Putamen (tissue), 1 donor: ENCODE results near the gene PIEZO2.

Source experiments
- DNase-seq: peaks from one replicate; pipeline ENCODE4 v3.0.0-alpha.2; 2016; ENCODE audit warnings: low spot score

PIEZO2 gene

DNA sequence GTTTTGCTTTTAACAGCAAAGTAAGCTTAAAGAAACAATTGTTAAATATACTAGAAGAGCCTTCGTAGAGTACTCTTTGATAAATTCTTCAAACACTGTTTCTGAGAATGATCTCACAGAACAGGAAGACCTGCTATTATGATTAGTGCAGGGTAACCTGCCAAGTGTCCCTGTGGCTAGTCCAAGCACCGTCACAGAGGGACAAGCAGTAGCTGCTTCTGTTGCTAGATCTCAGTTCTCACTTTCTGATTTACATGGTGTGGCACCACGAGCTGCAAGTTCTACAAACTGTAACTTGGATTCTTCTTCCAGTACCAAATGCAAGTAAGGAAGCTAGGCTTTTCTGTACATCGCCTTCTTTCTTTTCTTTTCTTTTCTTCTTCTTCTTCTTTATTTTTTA, 121.5 kb downstream of the PIEZO2 start:
- DNase-seq, result no peak

DNA sequence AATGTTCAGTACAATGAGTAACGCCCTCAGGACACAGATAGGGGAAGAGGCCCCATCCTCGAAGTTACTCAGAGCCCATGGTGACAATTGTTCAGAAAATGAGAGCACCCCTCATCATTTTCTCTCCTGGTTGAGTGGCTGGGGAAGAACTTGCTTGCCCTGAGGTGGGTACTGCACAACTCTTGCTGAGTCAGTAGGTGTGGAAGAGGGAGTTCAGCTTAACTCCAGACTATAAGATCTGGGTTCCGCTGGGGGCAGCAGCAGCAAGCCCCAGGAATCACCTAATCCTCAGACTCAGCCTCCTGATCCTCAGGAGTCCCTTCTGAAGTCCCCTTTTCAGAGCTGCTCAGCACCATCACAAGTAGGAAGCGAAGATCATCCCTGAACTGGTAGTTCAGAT, 123.7 kb downstream of the PIEZO2 start:
- no peak for DNase-seq

DNA sequence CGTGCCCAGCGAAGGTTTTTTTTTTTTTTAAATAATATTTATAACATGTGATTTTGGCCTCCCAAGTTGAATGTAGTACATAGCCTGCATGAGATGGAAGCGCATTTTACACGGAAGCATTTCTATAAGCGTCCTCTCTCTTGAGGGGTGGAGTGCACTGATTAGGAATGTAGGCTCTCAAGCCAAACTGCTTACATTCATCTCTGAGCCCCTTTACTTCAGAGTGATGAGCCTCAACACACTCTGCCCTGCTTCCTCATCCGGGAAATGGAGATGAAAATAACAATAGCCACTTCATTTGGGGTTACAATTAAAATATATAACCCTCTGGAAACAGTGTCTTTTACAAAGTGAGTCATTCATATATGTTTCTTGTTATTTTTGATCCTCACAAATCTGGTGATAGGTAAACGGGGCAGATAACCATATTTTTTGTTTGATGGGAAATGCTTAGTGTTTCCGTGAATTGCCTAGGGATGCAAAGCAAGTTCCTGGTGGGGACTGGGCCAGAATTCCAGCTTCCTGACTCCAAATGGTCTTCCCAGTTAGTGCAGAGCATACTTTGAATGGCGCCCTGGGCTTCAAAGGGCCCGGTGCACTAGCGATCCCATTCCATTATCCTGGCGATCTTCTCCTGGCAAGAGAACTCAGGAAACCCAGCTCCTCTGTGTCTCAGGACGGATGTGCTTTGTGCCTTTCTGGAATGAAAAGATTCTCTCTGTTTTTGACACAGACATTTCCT, 124.3 kb downstream of the PIEZO2 start:
- DNase-seq, result no peak

DNA sequence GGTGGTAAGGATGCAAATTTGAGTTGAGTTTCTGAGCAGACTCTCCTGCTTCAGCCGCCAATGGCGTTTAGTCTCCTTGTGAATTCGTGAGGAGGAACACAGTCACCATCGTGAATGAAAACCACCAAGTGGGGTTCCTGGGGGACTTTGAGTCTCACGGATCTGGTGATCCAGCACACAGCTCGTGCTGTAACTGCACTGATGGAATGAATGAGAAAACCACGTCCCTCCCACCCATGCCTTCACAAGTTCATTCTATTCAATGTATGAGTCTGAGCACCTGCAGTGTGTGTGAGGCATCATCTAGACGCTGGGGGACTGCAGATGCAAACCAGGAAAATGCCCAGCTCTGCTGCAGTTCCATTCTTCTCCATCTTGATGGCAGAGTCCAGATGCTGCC, 127.9 kb downstream of the PIEZO2 start:
- no peak for DNase-seq

DNA sequence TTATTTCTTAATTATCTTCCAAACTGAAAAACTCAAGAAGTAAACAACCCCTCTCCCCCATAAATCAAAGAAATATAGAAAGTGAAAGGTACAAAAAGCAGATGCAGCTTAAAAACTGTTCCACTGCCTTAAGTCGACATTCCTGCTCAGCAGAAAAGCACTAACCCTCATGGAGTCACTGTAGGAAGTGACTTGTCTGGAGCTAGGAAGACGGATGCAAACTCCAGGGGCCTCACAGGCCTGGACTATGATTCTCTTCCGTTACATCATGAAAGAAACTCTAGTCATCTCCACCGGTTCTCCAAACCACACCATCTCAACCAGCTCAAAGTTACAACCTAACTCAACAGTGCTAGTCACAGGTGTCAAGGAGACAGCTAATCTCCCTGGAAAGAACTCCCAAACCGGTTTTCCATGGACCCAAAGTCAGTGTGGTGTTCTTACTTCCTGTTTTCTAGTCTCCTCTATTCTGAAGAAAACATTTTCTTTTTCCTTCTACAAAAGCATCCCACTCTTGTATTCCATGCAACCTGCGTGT, 128.4 kb downstream of the PIEZO2 start:
- DNase-seq, result no peak

DNA sequence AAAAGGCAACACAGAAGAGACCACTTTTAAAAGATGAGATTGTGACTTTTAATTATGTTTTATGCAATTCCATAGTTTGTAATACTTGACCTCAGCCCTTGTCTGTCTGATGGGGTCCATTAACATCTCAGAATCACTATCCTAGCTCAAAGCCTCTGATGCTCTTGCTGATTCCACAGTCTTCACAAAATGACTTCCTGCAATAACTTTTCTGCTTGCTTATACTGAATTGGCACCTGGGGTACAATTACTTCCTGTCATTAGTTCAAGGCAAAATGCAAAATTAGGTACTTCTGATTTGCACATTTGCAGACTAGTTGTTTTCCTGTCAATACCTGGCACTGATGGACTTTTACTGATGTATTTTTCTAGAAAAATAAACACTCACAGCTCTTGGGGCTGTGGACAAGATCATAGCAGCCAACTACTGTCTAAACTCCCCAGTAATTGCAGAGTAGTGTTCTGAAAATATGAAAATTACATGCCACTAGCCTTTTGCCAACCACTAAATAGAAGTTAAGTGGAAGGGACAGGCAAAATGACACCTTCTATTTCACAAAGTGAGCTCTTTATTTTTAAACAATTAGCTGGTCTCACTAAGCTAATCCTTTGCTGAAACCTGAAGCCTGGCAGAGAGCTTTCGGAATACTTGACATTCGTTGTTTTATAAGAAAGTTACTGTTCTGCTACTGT, 129.1 kb downstream of the PIEZO2 start:
- DNase-seq, result no peak

DNA sequence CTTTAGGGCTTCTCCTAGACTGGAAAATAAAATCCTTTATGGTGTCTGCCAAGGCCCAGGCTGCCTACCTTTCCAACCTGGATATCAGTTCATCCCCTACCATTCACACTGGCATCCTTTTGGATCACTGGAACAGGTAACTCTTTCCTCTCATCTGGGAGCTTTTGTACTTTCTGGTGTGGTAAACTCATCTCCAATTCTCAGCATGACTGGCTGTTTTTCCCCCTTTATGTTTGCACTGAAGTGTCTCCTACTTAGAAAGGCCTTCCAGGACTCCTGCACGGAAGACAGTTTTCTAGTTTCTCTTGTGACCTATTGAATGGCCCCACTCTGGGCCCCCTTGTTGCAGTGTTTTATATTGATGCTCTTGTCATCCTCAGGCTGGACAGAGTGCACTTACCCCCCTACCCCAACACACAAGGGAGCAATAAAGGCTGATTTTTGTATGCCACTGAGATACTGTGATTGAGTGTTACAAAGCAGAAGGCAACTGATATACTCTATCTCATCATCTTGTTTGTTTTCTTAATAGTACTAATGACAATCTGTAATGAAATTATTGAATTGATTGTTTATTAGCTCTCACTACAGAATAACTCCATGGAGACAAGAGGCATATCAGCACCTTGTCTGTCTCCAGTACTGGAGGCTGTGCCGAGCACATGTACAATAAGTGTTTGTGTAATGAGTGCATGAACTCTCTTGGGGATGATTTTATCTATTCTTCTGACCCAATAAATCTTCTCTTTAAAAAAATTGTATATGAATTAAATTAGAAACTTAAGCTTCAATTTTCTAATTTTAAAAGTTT, 129.9 kb downstream of the PIEZO2 start:
- no peak for DNase-seq

DNA sequence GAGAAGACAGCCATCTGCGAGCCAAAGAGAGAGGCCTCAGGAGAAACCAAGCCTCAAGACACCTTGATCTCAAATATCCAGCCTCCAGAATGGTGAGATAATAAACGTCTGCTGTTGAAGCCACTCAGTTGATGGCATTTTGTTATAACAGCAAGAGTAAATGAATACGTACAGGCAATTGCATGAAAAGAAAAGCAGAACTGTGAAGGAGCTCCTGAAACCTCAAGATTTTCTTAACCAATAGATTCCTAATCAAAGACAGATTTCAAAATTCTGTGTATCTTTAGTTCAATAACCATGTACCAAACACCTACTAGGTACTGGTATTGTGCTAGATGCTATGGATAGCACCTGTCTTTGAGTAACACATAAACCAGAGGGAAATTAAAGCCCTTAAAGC, 139.5 kb downstream of the PIEZO2 start:
- no peak for DNase-seq

DNA sequence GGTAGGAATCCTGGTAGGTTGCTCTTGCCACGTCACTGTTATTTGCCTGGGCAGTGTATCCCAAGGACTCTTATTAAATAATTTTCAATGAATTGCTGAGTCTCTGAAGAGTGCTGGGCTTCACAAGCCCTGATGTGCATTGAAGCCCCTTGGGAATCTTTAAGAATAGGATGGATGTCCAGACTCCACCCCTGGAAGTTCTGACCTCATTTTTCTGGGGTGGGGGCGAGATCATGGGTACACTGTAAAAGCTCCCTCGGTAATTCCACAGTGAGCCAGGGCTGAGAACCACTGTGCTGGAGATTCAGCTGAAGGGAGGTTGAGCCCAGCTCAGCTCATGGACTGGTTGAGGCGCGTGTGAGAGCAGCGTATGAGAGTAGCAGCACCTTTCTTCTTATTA, 140.2 kb downstream of the PIEZO2 start:
- no peak for DNase-seq

DNA sequence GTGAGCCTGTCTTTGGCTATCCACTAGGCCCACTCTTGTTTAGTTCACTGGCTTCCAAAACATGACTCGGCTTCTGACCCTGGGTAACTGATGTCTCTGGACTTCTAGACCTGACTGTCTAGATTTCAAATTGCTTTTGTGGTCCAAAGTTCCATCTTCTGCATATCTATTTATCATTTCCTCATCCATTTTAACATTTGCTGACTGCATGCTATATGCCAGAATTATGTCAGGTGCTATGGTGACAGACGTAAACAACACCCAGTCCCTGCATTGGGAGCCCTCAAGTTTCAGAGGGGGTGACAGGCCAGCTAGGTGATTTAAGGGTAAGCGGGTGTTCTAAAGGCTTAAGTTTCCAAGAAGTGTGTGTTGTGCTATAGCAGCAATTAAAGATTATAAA, 140.9 kb downstream of the PIEZO2 start:
- DNase-seq, result no peak

DNA sequence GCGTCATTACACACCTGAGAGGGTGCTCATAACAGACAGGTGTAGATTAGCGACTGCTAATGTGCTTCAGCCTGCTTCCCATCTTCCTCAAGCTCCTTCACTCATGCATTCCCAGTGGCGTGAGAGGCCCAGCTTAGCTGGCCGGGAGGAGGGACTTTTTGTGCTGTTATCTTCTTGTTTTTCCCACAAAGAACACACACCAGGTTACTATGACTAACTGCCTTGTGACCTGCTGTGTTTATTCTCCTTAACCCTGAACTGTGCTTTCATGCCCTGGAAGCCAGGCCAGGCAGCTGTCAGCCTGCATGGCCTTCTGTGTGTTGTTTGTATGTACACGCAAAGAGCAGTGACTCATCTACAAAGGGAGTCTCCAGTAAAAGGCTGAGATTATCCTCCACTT, 143.8 kb downstream of the PIEZO2 start:
- no peak for DNase-seq

DNA sequence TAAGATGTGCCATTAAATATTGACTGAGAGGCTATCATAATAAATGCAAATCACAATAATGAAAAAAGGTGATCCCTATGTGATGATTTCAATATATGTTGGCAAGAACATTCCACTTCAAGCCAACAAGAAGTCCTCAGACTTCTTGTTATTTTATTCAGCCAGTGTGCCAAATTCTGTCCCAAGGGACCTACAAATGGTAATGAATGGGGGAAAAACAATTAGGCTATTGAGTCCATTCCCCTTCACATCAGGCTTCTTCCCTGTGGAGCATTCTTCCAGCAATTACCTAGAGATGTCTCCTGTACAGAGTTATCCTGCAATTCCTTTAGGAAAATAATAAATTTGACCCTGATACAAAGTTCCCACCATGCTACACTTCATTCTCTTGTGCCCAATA, 144.4 kb downstream of the PIEZO2 start:
- no peak for DNase-seq

DNA sequence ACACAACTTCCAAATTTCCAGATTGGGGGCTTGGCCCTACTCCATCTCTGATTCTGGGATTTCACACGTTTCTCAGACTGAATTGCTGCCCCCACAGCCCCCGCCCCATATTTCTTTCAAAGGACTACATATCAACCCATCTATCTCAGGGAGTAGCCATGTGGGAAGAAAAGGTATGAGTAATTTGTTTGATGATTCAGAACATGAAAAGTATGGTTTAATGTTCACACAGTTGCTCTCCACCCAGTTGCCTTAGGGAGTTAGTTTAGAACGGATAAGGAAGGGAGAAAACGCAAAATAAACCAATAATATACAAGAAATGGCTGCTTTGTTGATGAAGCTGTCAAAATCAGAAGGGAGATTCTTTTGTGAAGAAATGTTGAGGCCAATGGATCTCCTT, 145.1 kb downstream of the PIEZO2 start:
- DNase-seq, result no peak

DNA sequence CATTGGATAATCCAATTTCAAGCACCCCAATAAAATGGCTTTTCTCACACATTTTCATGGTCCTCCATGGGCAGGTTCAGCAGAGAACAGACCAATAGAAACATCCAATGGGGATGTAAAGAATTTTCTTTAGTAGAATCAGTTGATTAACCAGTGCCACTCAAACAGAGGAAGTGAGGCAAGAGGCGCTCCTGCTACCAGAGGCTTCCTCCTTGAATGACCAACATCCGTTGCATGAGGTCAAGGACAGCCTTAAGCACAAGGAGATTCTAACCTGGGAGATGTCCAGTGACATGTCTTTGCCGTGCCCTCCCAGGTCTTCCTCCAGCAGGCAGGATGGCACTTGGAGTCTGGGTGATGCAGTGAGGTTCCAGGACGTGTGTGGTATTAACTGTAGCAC, 146.6 kb downstream of the PIEZO2 start:
- DNase-seq, result no peak

DNA sequence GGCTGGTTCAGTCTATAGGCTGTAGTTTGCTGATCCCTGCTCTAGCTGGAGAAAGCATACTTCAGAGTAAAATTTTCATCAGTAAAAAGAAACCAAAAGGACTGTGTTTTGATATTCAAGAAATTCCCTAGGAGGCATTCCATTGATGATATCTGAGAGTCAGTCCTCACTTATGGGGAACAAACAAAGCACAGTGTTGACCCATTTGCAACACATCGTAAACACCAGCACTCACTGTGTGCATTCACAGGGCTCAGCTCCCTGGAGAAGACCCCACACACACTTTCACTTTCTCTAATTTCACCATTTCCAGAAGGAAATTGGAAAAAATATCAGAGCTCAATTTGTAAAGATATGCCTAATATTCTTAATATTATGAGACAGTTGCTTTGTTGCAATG, 147.1 kb downstream of the PIEZO2 start:
- DNase-seq, result no peak

DNA sequence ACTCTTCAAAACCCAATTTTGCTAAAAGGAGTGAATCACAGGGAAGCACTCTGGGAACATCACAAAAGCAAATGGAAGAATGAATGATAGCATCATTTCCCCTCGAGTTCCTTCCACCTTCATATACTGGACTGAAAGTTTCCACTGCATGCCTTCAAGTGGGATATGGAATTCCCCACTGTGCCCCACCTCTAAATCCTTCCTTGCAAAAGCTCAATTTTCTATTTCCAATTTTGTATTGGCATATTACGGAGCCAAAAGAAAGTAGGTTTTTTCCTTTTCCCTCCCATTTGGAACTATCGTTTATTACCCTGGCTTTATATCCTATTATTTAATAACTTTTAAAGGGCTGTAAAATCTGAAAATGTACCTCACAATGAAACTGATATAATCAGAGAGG, 149.3 kb downstream of the PIEZO2 start:
- no peak for DNase-seq

DNA sequence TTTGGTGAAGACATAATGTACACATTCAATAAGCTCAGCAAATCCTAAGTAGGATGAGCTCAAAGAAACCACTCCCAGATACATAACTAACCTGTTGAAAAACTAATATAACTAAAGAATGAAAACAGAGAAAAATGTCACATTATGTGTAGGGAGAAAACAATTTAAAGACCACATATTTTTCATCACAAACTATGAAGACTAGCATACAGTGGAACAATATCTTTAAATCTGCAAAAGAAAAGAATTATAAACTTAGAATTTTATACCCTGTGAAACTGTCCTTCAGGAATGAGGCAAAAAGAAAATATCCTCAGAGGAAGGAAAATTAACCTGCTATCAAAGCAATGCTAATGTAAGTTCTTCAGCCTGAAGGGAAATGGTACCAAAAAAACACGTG, 151.5 kb downstream of the PIEZO2 start:
- no peak for DNase-seq

DNA sequence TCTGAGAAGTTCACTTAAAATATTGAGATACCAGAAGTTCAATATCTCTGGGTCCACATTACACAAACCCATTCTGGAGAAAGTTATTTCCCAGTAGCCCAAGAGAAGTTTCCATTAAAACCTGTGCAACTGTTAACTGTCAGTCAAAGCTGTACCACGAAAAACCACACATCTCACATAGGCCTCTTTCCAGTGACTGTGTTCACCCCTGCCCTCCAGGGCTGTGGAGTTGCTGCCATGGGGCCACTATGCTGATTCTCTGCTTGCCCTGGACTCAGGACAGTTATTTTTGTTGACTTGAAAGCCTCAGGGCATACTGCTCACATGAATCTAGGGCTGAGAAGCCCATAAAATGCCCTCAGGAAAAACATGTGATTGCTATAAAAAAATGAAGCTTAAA, 153.8 kb downstream of the PIEZO2 start:
- no peak for DNase-seq

DNA sequence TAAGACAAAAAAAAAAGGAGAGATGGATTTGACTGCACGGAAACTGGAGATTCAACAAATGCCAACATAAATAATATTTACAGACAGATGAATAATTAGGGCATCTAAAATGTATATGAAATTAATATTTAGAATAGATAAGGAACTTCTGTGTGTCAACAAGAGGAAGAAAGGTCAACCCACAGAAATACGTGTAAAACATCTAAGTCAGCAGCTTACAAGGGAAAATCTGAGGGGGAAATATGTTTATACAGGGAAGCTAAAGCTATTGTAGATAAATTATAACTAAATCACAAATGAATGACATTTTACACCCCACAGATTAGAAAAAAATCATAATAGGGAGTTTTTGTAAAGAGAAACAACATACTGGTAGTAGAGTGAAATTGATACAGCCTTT, 159.9 kb downstream of the PIEZO2 start:
- DNase-seq, result no peak

DNA sequence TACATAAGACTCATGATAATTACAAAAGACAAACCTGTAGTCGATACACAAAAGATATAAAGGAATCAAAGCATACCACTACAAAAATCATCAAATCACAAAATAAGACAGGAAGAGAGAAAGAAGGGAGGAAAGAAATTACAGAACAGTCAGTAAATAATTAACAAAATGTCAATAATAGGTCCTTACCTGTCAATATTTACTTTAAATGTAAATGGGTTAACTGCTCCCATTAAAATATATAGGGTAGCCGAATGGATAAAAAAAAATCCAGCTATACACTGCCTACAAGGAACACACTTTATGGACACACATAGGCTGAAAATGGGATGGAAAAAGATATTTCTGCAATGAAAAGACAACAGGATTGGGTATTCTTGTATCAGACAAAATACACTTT, 163.7 kb downstream of the PIEZO2 start:
- DNase-seq, result no peak

DNA sequence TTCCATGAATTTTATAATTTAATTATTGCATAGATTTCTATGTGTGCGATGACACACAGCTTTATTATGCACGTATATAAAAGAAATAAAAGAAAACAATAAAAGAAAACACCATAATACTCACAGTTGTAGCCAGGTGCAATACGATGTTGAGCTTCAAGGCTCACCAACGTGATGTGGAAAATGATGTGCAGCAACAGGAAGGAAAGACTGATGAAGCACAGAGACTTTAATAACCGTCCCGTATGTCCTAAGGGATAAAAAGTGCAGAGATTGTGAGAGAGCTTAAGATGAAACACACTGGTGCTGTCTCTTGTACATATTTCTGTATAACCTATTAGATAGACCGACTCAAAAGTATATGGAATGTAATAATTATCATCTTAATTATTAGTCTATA, 170.0 kb downstream of the PIEZO2 start:
- no peak for DNase-seq

DNA sequence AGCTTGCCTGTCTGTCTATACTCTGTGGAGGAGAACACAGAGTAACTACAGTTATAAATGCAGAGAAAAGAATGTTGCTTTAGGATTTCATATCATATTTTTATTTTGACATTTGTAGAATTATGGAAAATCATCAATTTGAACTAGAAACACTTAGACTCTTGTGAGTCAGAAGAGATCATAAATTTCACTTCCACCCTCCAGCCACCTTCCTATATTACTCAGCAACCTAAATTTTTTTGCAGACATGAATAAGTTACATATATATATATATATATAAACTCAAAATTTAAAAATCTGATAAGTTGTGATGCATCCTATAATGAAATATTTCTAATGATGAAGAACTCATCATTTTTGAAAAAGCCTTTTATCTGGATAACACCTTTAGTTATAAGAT, 172.3 kb downstream of the PIEZO2 start:
- no peak for DNase-seq
